MCF 10A (cell line): Measurements from ENCODE around the gene INTS11. TPM values are rescaled to one million over a fixed set of nuclear protein-coding genes. Genes with fewer than 3 reads are reported as not detected.

ENCODE experiments used
- BruUV-seq: library from RNA; stranded (reverse); fragments of 400-500 nt; replicated peaks from 2 replicates; lab custom pipeline; 2021; lab: Mats Ljungman, UMichigan
- CTCF ChIA-PET: fragments of 300-600 bp; sonication (Branson Sonifier 250); formaldehyde crosslinking; extraction: SDS; loops from one replicate; lab custom pipeline; 2021; ENCODE audit warnings: antibody characterized with exemption, inconsistent platforms; lab: Yijun Ruan, JAX
- POLR2A ChIA-PET: fragments of 300-600, 350-650 bp; sonication (Branson Sonifier 250); formaldehyde crosslinking; extraction: SDS; loops from one replicate; lab custom pipeline; 2020; ENCODE audit warnings: antibody characterized with exemption, inconsistent platforms; lab: Yijun Ruan, JAX
- DNase-seq: peaks from one replicate; pipeline ENCODE4 v3.0.0-alpha.2; 2018; ENCODE audit not compliant: unreplicated experiment
- H3K27ac Mint-ChIP-seq: one replicate; pipeline ENCODE4 v1.8.0; 2022; ENCODE audit warnings: mild to moderate bottlenecking, low read depth, mixed read lengths; ENCODE audit not compliant: unreplicated experiment
- H3K27me3 Mint-ChIP-seq: one replicate; pipeline ENCODE4 v1.8.0; 2022; ENCODE audit warnings: mixed read lengths; ENCODE audit not compliant: insufficient read depth, unreplicated experiment
- H3K36me3 Mint-ChIP-seq: one replicate; pipeline ENCODE4 v1.8.0; 2022; ENCODE audit warnings: mild to moderate bottlenecking, moderate library complexity, mixed read lengths; ENCODE audit not compliant: insufficient read depth, unreplicated experiment
- H3K4me1 Mint-ChIP-seq: one replicate; pipeline ENCODE4 v1.8.0; 2022; ENCODE audit warnings: mixed read lengths; ENCODE audit not compliant: insufficient read depth, unreplicated experiment
- H3K4me3 Mint-ChIP-seq: one replicate; pipeline ENCODE4 v1.8.0; 2022; ENCODE audit warnings: mild to moderate bottlenecking, moderate library complexity, mixed read lengths; ENCODE audit not compliant: unreplicated experiment
- H3K9me3 Mint-ChIP-seq: one replicate; pipeline ENCODE4 v1.8.0; 2022; ENCODE audit warnings: mixed read lengths; ENCODE audit not compliant: unreplicated experiment
- CTCF ChIP-seq: fragments of 200-600 bp; IDR thresholded peaks from one replicate; pipeline ENCODE4 v1.8.0; 2022; ENCODE audit warnings: antibody characterized with exemption, mild to moderate bottlenecking; ENCODE audit not compliant: unreplicated experiment
- intact Hi-C: fragments of 100-400 bp; cut with micrococcal nuclease; formaldehyde crosslinking; loops from 2 replicates; pipeline ENCODE4 v1.14.1; 2022
- total RNA-seq: library from RNA; stranded (reverse); gene quantifications from 2 replicates; pipeline ENCODE4 v1.2.3, GENCODE V29; 2022

The INTS11 gene
- total RNA-seq, 1 experiment from 2014 or later: 122 TPM

DNA sequence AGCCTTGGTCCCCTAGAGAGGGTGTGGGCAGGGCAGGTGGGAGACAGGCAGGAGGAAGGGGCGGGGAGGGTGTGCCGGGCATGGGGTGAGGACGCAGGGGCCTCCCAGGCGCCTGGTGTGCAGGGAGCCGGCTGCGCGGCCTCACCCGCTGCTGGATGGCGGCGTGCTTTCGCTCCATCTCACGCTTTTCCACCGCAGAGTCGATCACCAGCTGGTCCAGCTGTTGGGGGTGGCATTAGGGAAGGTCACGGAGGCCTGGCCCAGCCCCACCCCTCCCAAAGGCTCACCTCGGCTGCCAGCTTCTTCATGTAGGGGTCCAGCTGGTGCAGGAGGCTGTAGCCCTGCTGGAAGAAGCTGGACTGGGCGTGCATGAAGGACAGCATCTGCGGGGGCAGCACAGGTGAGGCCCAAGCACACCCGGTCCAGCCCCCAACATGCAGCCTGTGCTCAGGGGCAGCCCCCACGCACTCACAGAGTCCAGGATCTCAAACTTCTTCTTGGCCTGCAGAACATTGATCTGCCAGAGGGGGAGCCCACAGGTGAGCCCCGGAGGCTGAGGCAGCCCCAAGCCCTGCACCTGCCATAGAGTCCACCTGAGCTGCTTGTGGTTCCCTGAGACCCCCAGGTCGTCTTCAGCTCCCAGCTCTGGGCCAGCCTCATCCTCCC, 24.6 kb downstream of the INTS11 start:
- Mint-ChIP-seq H3K27me3 (no peaks in the 10 kb centered on the region), H3K27ac (no peak overlapping the region), H3K4me3 (no peak overlapping the region), H3K9me3 (no peaks in the 10 kb centered on the region), H3K36me3 (peaks cover 9% of the 10 kb centered on the region), H3K4me1 (peaks cover 11% of the 10 kb centered on the region)
- no peak for DNase-seq
- ChIA-PET POLR2A (no interaction called here), CTCF (interaction anchor here (1.0 kb wide), 1 partner anchor 8 kb away, joined by 3 read pairs; no protein-coding TSS in a partner anchor)
- BruUV-seq: no TSS peak
- intact Hi-C loops: loop anchor here (10.0 kb wide), 1 partner anchor 315 kb away; the partner anchor contains the start of gene PERM1
- peak; percentile 41 for TF ChIP-seq CTCF

DNA sequence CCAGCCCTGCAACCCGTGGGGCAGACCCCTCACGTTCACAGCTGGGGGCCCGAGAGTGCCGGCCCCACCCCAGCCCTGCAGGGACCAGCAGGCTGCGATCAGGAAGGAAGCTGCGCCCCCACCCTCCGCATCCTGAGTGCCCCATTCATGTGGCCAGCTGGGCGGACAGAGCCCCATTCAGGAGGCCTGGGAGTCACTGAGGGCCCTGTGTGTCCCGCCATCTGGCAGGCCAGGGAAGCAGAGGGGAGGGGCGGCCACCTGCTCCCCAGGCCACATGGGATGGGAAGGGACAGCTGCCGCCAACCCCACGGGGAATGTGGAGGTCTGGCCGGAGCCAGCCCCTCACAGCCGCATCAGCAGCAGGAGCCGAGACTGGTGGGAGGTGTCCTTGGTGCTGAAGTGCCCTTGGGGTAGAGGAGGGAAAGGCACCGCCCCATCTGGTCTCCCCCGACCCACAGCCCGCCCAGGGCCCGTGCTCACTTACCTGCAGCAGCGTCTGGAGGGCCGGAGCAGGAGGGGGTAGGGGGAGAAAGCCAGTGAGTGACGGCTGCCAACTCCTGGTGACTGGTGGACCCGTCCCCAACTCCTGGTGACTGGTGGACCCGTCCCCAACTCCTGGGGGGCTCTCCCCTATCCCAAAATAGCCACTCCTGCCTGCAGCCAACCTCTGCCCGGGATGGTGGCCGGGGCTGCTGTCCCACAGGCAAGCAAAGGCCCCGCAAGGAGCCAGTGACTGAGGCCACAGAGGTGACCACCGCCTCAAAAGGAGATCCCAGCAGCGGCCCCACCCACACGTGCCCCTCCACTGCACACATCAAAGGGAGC, 25.4 kb downstream of the INTS11 start:
- H3K36me3 Mint-ChIP-seq: peaks cover 6% of the 10 kb centered on the region
- POLR2A ChIA-PET: no interaction called here
- H3K27ac Mint-ChIP-seq: no peak overlapping the region
- H3K4me1 Mint-ChIP-seq: peaks cover 6% of the 10 kb centered on the region
- H3K27me3 Mint-ChIP-seq: no peaks in the 10 kb centered on the region
- H3K4me3 Mint-ChIP-seq: no peak overlapping the region
- CTCF ChIA-PET: interaction anchor here (0.6 kb wide), 2 partner anchors 24 to 182 kb away, joined by 3 read pairs; no protein-coding TSS in a partner anchor
- H3K9me3 Mint-ChIP-seq: no peaks in the 10 kb centered on the region
- BruUV-seq: no TSS peak
- intact Hi-C loops: loop anchor here (10.0 kb wide), 1 partner anchor 314 kb away; the partner anchor contains the start of gene PERM1
- no peak for TF ChIP-seq CTCF
- no peak for DNase-seq

GRCh38 chr1:1297802-1298424, 26.5 kb downstream of the INTS11 start:
- DNase-seq: no peak
- CTCF ChIA-PET: interaction anchor here (0.6 to 0.7 kb wide), 3 partner anchors 20 to 180 kb away, joined by 3 read pairs; no protein-coding TSS in a partner anchor
- peaks cover 10% of the 10 kb centered on the region for H3K36me3 Mint-ChIP-seq
- no peaks in the 10 kb centered on the region for H3K27me3 Mint-ChIP-seq
- POLR2A ChIA-PET: no interaction called here
- no peak overlapping the region for H3K27ac Mint-ChIP-seq
- H3K9me3 Mint-ChIP-seq: no peaks in the 10 kb centered on the region
- no peak for TF ChIP-seq CTCF
- no peak overlapping the region for H3K4me3 Mint-ChIP-seq
- H3K4me1 Mint-ChIP-seq: no peaks in the 10 kb centered on the region
- no TSS peak for BruUV-seq
- intact Hi-C loops: loop anchor here (10.0 kb wide), 1 partner anchor 313 kb away; the partner anchor contains the start of gene PERM1
